ENCODE data around the gene CLEC7A.

DNA sequence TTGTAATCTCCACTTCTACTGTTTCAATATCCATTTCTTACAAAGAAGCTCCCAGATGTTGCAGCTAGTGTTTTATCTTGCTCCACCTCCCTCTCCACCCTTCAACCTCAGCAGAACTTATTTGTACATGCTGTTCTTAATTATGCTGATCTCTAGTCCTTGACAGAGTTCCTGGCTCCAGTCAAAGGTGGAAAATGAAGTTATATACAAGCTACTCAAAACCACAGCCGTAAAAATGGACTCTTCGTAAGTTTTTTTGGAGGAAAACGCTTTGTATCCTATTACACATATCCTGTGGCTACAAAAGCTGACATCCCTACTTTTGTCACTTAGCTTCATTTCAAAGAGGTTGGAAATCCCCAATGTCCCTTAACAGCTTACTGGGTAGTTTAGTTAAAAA is 32.5 kb downstream of the CLEC7A start:
- TF ChIP-seq SP1 (IDR thresholded peaks at IDR 0.05) (no peak), BHLHE40 (IDR thresholded peaks at IDR 0.05; ENCODE audit: borderline replicate concordance) (no peak), ZNF384 (IDR thresholded peaks at IDR 0.05) (no peak), FOXM1 (IDR thresholded peaks at IDR 0.05; ENCODE audit: borderline replicate concordance) (no peak), NFRKB (IDR thresholded peaks at IDR 0.05) (no peak)
- TF ChIP-seq, protein P1, sequence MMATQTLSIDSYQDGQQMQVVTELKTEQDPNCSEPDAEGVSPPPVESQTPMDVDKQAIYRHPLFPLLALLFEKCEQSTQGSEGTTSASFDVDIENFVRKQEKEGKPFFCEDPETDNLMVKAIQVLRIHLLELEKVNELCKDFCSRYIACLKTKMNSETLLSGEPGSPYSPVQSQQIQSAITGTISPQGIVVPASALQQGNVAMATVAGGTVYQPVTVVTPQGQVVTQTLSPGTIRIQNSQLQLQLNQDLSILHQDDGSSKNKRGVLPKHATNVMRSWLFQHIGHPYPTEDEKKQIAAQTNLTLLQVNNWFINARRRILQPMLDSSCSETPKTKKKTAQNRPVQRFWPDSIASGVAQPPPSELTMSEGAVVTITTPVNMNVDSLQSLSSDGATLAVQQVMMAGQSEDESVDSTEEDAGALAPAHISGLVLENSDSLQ (IDR thresholded peaks at IDR 0.05): no peak
